OCI-LY7 (cell line): ENCODE measurements around the gene GATAD2A. TPM values are rescaled to one million over a fixed set of nuclear protein-coding genes. Genes with fewer than 3 reads are reported as not detected.

Source experiments
- BruUV-seq: library from RNA; stranded (reverse); fragments of 400-500 nt; replicated peaks from 2 replicates; lab custom pipeline; 2021; lab: Mats Ljungman, UMichigan
- CTCF ChIA-PET: fragments of 300-600 bp; sonication (Branson Sonifier 250); formaldehyde crosslinking; loops from one replicate; lab custom pipeline; 2022; ENCODE audit warnings: antibody characterized with exemption; ENCODE audit not compliant: unreplicated experiment; lab: Charles Lee
- POLR2A ChIA-PET: fragments of 300-600 bp; sonication (Branson Sonifier 250); formaldehyde crosslinking; loops from one replicate; lab custom pipeline; 2022; ENCODE audit warnings: antibody characterized with exemption; lab: Charles Lee
- DNase-seq: peaks from one replicate; pipeline ENCODE4 v3.0.0-alpha.2; 2015; ENCODE audit warnings: low spot score
- H2AFZ ChIP-seq: fragments of 200-600 bp; sonication (generic), shearing (Covaris generic); 2 replicates; pipeline ENCODE4 v1.6.1; 2014; ENCODE audit warnings: mild to moderate bottlenecking, antibody characterized with exemption, low read length, moderate library complexity
- H3K27ac ChIP-seq: fragments of 200-600 bp; sonication (generic); 2 replicates; pipeline ENCODE4 v1.5.1; 2014; ENCODE audit warnings: mixed run types, low read depth, mild to moderate bottlenecking, moderate library complexity, low read length, inconsistent platforms; ENCODE audit not compliant: poor library complexity, severe bottlenecking
- H3K36me3 ChIP-seq: fragments of 200-600 bp; sonication (generic); 2 replicates; pipeline ENCODE4 v1.6.1; 2014; ENCODE audit warnings: mild to moderate bottlenecking, antibody characterized with exemption, low read length, moderate library complexity, mixed read lengths; ENCODE audit not compliant: insufficient read depth
- H3K4me1 ChIP-seq: fragments of 200-600 bp; sonication (generic); 2 replicates; pipeline ENCODE4 v1.5.1; 2014; ENCODE audit warnings: mild to moderate bottlenecking, low read length; ENCODE audit not compliant: insufficient read depth, poor library complexity, severe bottlenecking
- H3K4me2 ChIP-seq: fragments of 200-600 bp; sonication (generic); 2 replicates; pipeline ENCODE4 v1.6.1; 2014; ENCODE audit warnings: mild to moderate bottlenecking, low read length
- H3K4me3 ChIP-seq: fragments of 200-600 bp; sonication (generic); 2 replicates; pipeline ENCODE4 v1.5.1; 2014; ENCODE audit warnings: mild to moderate bottlenecking, low read depth, low read length; ENCODE audit not compliant: poor library complexity, severe bottlenecking
- H3K79me2 ChIP-seq: fragments of 200-600 bp; sonication (generic); 2 replicates; pipeline ENCODE4 v1.6.1; 2016; ENCODE audit warnings: low read depth, mild to moderate bottlenecking, low read length, moderate library complexity, mixed read lengths; ENCODE audit not compliant: insufficient read depth
- H3K9me2 ChIP-seq: fragments of 200-600 bp; sonication (generic); 2 replicates; pipeline ENCODE4 v1.6.1; 2016; ENCODE audit warnings: mild to moderate bottlenecking, low read length, mixed read lengths; ENCODE audit not compliant: insufficient read depth
- H3K9me3 ChIP-seq: fragments of 200-600 bp; sonication (generic); 2 replicates; pipeline ENCODE4 v1.6.1; 2014; ENCODE audit warnings: mild to moderate bottlenecking, mixed run types, low read length, mixed read lengths
- H4K20me1 ChIP-seq: fragments of 200-600 bp; sonication (generic); 2 replicates; pipeline ENCODE4 v1.6.1; 2014; ENCODE audit warnings: mild to moderate bottlenecking, antibody characterized with exemption, low read length, moderate library complexity, mixed read lengths; ENCODE audit not compliant: insufficient read depth
- CTCF ChIP-seq: fragments of 200-600 bp; sonication (generic); conservative IDR thresholded peaks from 2 replicates; pipeline ENCODE4 v1.5.1; 2014; ENCODE audit warnings: mild to moderate bottlenecking, antibody characterized with exemption, low read length, moderate library complexity, mixed read lengths
- EZH2phosphoT487 ChIP-seq: fragments of 200-600 bp; sonication (generic); IDR thresholded peaks from 2 replicates; pipeline ENCODE4 v1.6.1; 2018; ENCODE audit warnings: low read depth, borderline replicate concordance, mild to moderate bottlenecking, mixed run types, antibody characterized with exemption, low read length, moderate library complexity, mixed read lengths
- intact Hi-C: fragments of 100-400 bp; cut with micrococcal nuclease; formaldehyde crosslinking; loops from one replicate; pipeline ENCODE4 v1.10.0; 2022; ENCODE audit not compliant: unreplicated experiment
- total RNA-seq, 2 experiments: library from RNA; depleted of rRNA in 1 of 2; stranded (reverse); fragments of >200 nt in 1 of 2; shearing (Covaris generic) in 1 of 2; gene quantifications; 2 replicates each; pipeline ENCODE4 v1.2.3, GENCODE V29; 2014 to 2022

The GATAD2A gene
- total RNA-seq, 2 experiments from 2014 or later: 62.8 to 156 TPM

- Histone ChIP-seq H3K4me3 (no peak overlapping the region), H3K9me3 (no peaks in the 10 kb centered on the region), H3K36me3 (peaks cover 19% of the 10 kb centered on the region), H3K4me2 (peak overlapping the region; percentile 87; the same call in 1 of the 2 replicates), H3K79me2 (peaks cover 87% of the 10 kb centered on the region), H4K20me1 (peaks cover 15% of the 10 kb centered on the region; the same call in 1 of the 2 replicates), H3K4me1 (peaks cover 43% of the 10 kb centered on the region), H2AFZ (no peak overlapping the region), H3K27ac (peak overlapping the region; percentile 77), H3K9me2 (no peaks in the 10 kb centered on the region)
- ChIA-PET POLR2A (interaction anchor here (1.0 kb wide), 1 partner anchor 15 kb away, joined by 4 read pairs; no protein-coding TSS in a partner anchor), CTCF (no interaction called here)
- no TSS peak for BruUV-seq
- no peak for DNase-seq
- intact Hi-C loops: no loop called here
- TF ChIP-seq CTCF (no peak), EZH2phosphoT487 (no peak)
Measured at GRCh38 chr19:19457671-19458070, 52.2 kb downstream of the GATAD2A start.

GRCh38 chr19:19458110-19458816, 52.8 kb downstream of the GATAD2A start:
- no TSS peak for BruUV-seq
- peaks cover 43% of the 10 kb centered on the region for H3K4me1 ChIP-seq
- CTCF ChIA-PET: no interaction called here
- intact Hi-C loops: no loop called here
- POLR2A ChIA-PET: interaction anchor here (0.7 to 1.1 kb wide), 3 partner anchors 8 to 15 kb away, joined by 3 to 9 read pairs (median 4); no protein-coding TSS in a partner anchor
- DNase-seq: no peak
- peak overlapping the region; percentile 77 for H3K27ac ChIP-seq
- peaks cover 15% of the 10 kb centered on the region; the same call in 1 of the 2 replicates for H4K20me1 ChIP-seq
- no peaks in the 10 kb centered on the region for H3K9me3 ChIP-seq
- H3K4me3 ChIP-seq: no peak overlapping the region
- H3K36me3 ChIP-seq: peaks cover 19% of the 10 kb centered on the region
- TF ChIP-seq EZH2phosphoT487 (no peak), CTCF (no peak)
- no peaks in the 10 kb centered on the region for H3K9me2 ChIP-seq
- peak overlapping the region; percentile 87 for H3K4me2 ChIP-seq
- H2AFZ ChIP-seq: no peak overlapping the region
- peaks cover 87% of the 10 kb centered on the region for H3K79me2 ChIP-seq

DNA sequence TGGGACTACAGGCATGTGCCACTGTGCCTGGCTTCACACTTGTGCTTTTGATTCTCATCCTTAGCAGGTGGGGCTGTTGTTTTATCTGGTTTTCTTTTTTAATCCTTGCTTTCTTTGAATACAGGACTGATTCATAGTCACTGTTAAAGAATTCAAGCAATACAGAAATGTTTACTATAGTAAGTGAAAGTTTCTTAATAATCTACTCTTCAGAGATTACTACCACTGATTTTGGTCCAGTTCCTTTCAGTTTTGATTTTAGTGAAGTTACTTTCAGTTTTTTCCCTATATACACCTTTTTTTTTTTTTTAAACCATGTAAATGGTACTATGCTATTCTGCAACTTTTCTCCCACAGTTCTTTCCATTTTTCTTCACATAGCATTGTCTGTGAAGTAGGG, 53.6 kb downstream of the GATAD2A start:
- Histone ChIP-seq H2AFZ (no peak overlapping the region), H3K4me1 (peaks cover 43% of the 10 kb centered on the region), H3K79me2 (peaks cover 84% of the 10 kb centered on the region), H3K4me3 (peak overlapping the region; percentile 55), H3K4me2 (peak overlapping the region; percentile 87), H3K27ac (peak overlapping the region; percentile 77), H3K36me3 (peaks cover 25% of the 10 kb centered on the region), H3K9me2 (no peaks in the 10 kb centered on the region), H4K20me1 (peaks cover 15% of the 10 kb centered on the region; the same call in 1 of the 2 replicates), H3K9me3 (no peaks in the 10 kb centered on the region)
- ChIA-PET POLR2A (interaction anchor here (1.0 to 1.1 kb wide), 2 partner anchors 9 to 256 kb away, joined by 4 to 9 read pairs; partner anchors contain the start of gene NR2C2AP), CTCF (no interaction called here)
- intact Hi-C loops: no loop called here
- TF ChIP-seq EZH2phosphoT487 (no peak), CTCF (no peak)
- BruUV-seq: no TSS peak
- no peak for DNase-seq
